H1 (cell line): ENCODE measurements around the gene CPTP. TPM values are rescaled to one million over a fixed set of nuclear protein-coding genes. Genes with fewer than 3 reads are reported as not detected.
A peak's percentile ranks its signal among the peaks of the same experiment; 100 is the strongest.

Experiments used
- CTCF ChIA-PET: fragments of 300-600 bp; sonication (Branson Sonifier 250); formaldehyde crosslinking; loops from one replicate; lab custom pipeline; 2021; ENCODE audit not compliant: partially characterized antibody; lab: Charles Lee
- POLR2A ChIA-PET: fragments of 300-600 bp; sonication (Branson Sonifier 250); formaldehyde crosslinking; loops from one replicate; lab custom pipeline; 2021; ENCODE audit warnings: inconsistent platforms; ENCODE audit not compliant: partially characterized antibody; lab: Charles Lee
- DNase-seq, 2 experiments: peaks; one replicate each; pipeline versions ENCODE4 v3.0.0 to v3.0.0-alpha.2; 2010 to 2022; ENCODE audit warnings: low spot score in 2 of 2, low read depth in 1 of 2, mixed read lengths in 1 of 2
- FAIRE-seq: peaks from 2 replicates; lab custom pipeline; 2011; peaks lifted over from hg19 to GRCh38; lab: Jason Lieb, UNC
- H2AFZ ChIP-seq: 2 replicates; pipeline ENCODE4 v1.8.1; 2012; ENCODE audit warnings: low read length, inconsistent platforms
- H2AK5ac ChIP-seq: 2 replicates; pipeline ENCODE4 v1.6.1; 2013; ENCODE audit warnings: low read depth, low read length
- H2BK120ac ChIP-seq: replicated peaks from 2 replicates; pipeline ENCODE3; 2013; ENCODE audit warnings: low read depth, low read length, inconsistent platforms
- H2BK12ac ChIP-seq: 2 replicates; pipeline ENCODE4 v1.6.1; 2013; ENCODE audit warnings: low read depth, low read length
- H2BK15ac ChIP-seq: 2 replicates; pipeline ENCODE4 v1.6.1; 2013; ENCODE audit warnings: low read length
- H2BK20ac ChIP-seq: 2 replicates; pipeline ENCODE4 v1.6.1; 2013; ENCODE audit warnings: low read length
- H2BK5ac ChIP-seq: 2 replicates; pipeline ENCODE4 v1.6.1; 2013; ENCODE audit warnings: low read depth, low read length
- H3K14ac ChIP-seq: 2 replicates; pipeline ENCODE4 v1.6.1; 2013; ENCODE audit warnings: inconsistent platforms; ENCODE audit not compliant: insufficient read length
- H3K18ac ChIP-seq: 2 replicates; pipeline ENCODE4 v1.6.1; 2013; ENCODE audit warnings: low read length; ENCODE audit errors: extremely low read depth
- H3K23ac ChIP-seq: 2 replicates; pipeline ENCODE4 v1.6.1; 2013; ENCODE audit warnings: inconsistent platforms; ENCODE audit not compliant: insufficient read length
- H3K23me2 ChIP-seq: 2 replicates; pipeline ENCODE4 v1.6.1; 2013; ENCODE audit warnings: low read depth, low read length
- H3K27ac ChIP-seq: 2 replicates; pipeline ENCODE4 v1.6.1; 2011; ENCODE audit warnings: low read depth, low read length, inconsistent platforms
- H3K27me3 ChIP-seq, 4 experiments: replicated peaks in 1 of 4; 1 replicate in 1 of 4; 2 replicates in 3 of 4; pipeline versions ENCODE4 v1.6.1 to v1.8.1; 2011 to 2013; ENCODE audit warnings: low read length in 3 of 4, mild to moderate bottlenecking in 3 of 4, inconsistent platforms in 2 of 4, mixed read lengths in 2 of 4, moderate library complexity in 1 of 4; ENCODE audit not compliant: control insufficient read depth in 3 of 4, insufficient read depth in 3 of 4; ENCODE audit errors: extremely low read depth in 1 of 4
- H3K36me3 ChIP-seq, 4 experiments: 2 replicates each; pipeline versions ENCODE4 v1.6.1 to v1.8.1; 2011 to 2013; ENCODE audit warnings: mild to moderate bottlenecking in 4 of 4, low read length in 3 of 4, moderate library complexity in 2 of 4, control low read depth in 1 of 4, inconsistent platforms in 1 of 4; ENCODE audit not compliant: insufficient read depth in 4 of 4, control insufficient read depth in 2 of 4
- H3K4ac ChIP-seq: replicated peaks from 2 replicates; pipeline ENCODE3; 2013; ENCODE audit warnings: low read length, low read depth, mixed read lengths, inconsistent platforms; ENCODE audit not compliant: insufficient read length
- H3K4me1 ChIP-seq, 4 experiments: replicated peaks in 1 of 4; 1 replicate in 1 of 4; 2 replicates in 3 of 4; pipeline versions ENCODE4 v1.6.1 to v1.8.1; 2011 to 2013; ENCODE audit warnings: low read length in 3 of 4, inconsistent platforms in 2 of 4, mixed read lengths in 1 of 4; ENCODE audit not compliant: insufficient read depth in 4 of 4, control insufficient read depth in 3 of 4
- H3K4me2 ChIP-seq, 2 experiments: 2 replicates each; pipeline versions ENCODE4 v1.6.1 to v1.8.1; 2011 to 2013; ENCODE audit warnings: low read depth in 2 of 2, low read length in 2 of 2, control low read depth in 1 of 2, inconsistent platforms in 1 of 2, mild to moderate bottlenecking in 1 of 2; ENCODE audit not compliant: insufficient read depth in 1 of 2
- H3K4me3 ChIP-seq, 4 experiments: fragments of 200-600, 300-600 bp in 1 of 4; sonication (generic), shearing (Covaris generic), sonication (Bioruptor Twin) in 1 of 4; 2 replicates each; pipeline versions ENCODE4 v1.5.1 to v1.8.1; 2011 to 2016; ENCODE audit warnings: low read length in 4 of 4, low read depth in 3 of 4, control low read depth in 2 of 4, inconsistent platforms in 2 of 4, mild to moderate bottlenecking in 2 of 4, mixed read lengths in 1 of 4, moderate library complexity in 1 of 4; ENCODE audit not compliant: insufficient read depth in 2 of 4; ENCODE audit errors: extremely low read depth in 1 of 4
- H3K56ac ChIP-seq: replicated peaks from 2 replicates; pipeline ENCODE3; 2013; ENCODE audit warnings: low read depth, mild to moderate bottlenecking, mixed read lengths, low read length, inconsistent platforms; ENCODE audit not compliant: insufficient read length
- H3K79me1 ChIP-seq: 2 replicates; pipeline ENCODE4 v1.6.1; 2013; ENCODE audit warnings: low read depth, low read length, control low read depth
- H3K79me2 ChIP-seq, 2 experiments: 2 replicates each; pipeline versions ENCODE4 v1.6.1 to v1.8.1; 2012 to 2013; ENCODE audit warnings: low read length in 2 of 2, mild to moderate bottlenecking in 2 of 2, inconsistent platforms in 1 of 2; ENCODE audit not compliant: insufficient read depth in 2 of 2, control insufficient read depth in 1 of 2
- H3K9ac ChIP-seq, 4 experiments: replicated peaks in 1 of 4; 1 replicate in 1 of 4; 2 replicates in 3 of 4; pipeline versions ENCODE4 v1.6.1 to v1.8.1; 2011 to 2013; ENCODE audit warnings: low read depth in 3 of 4, low read length in 3 of 4, control low read depth in 2 of 4, mild to moderate bottlenecking in 2 of 4, moderate library complexity in 2 of 4, inconsistent platforms in 1 of 4; ENCODE audit errors: extremely low read depth in 1 of 4
- H3K9me3 ChIP-seq, 2 experiments: 2 replicates each; pipeline versions ENCODE4 v1.6.1 to v1.8.1; 2012 to 2013; ENCODE audit warnings: mild to moderate bottlenecking in 2 of 2, moderate library complexity in 2 of 2, control low read depth in 1 of 2, inconsistent platforms in 1 of 2, low read depth in 1 of 2, low read length in 1 of 2, mixed read lengths in 1 of 2; ENCODE audit not compliant: insufficient read depth in 2 of 2
- H4K20me1 ChIP-seq, 2 experiments: replicated peaks in 1 of 2; 2 replicates each; pipeline versions ENCODE3 to v1.8.1; 2011 to 2013; ENCODE audit warnings: inconsistent platforms in 2 of 2, low read length in 2 of 2, mild to moderate bottlenecking in 1 of 2; ENCODE audit not compliant: insufficient read depth in 2 of 2, control insufficient read depth in 1 of 2
- H4K5ac ChIP-seq: 2 replicates; pipeline ENCODE4 v1.6.1; 2013; ENCODE audit warnings: low read length, low read depth, mixed read lengths, inconsistent platforms; ENCODE audit not compliant: insufficient read length
- H4K8ac ChIP-seq: 2 replicates; pipeline ENCODE4 v1.8.0; 2013; ENCODE audit warnings: mild to moderate bottlenecking, moderate library complexity, low read length, inconsistent platforms; ENCODE audit not compliant: insufficient read depth; ENCODE audit errors: extremely low read depth
- H4K91ac ChIP-seq: replicated peaks from 2 replicates; pipeline ENCODE3; 2013; ENCODE audit warnings: low read length, mixed read lengths, inconsistent platforms; ENCODE audit not compliant: insufficient read length
- BCL11A ChIP-seq, 2 experiments: IDR thresholded peaks; one replicate each; pipeline ENCODE4 v1.6.1; 2011; ENCODE audit warnings: low read depth in 2 of 2, low read length in 2 of 2, mild to moderate bottlenecking in 2 of 2
- MAFK ChIP-seq: IDR thresholded peaks from 2 replicates; pipeline ENCODE4 v1.6.1; 2012; ENCODE audit warnings: low read depth, mild to moderate bottlenecking, improper control_type of control experiment, low read length
- NANOG ChIP-seq: IDR thresholded peaks from 2 replicates; pipeline ENCODE4 v1.6.1; 2011; ENCODE audit warnings: low read length, low read depth, mild to moderate bottlenecking, inconsistent platforms; ENCODE audit not compliant: insufficient read depth, poor library complexity, severe bottlenecking
- TBP ChIP-seq: IDR thresholded peaks from 2 replicates; pipeline ENCODE4 v1.6.1; 2011; ENCODE audit warnings: low read depth, low read length, improper control_type of control experiment
- YY1 ChIP-seq: IDR thresholded peaks from 2 replicates; pipeline ENCODE4 v1.6.1; 2011; ENCODE audit warnings: low read depth, mild to moderate bottlenecking, low read length
- WGBS, 2 experiments: shearing (Covaris generic) in 1 of 2; methylation state at CpG; one replicate each; pipeline versions ENCODE4 v1.1.6 to v1.1.7; 2013 to 2015; ENCODE audit warnings: low lambda C conversion rate in 2 of 2, mixed read lengths in 2 of 2, inconsistent platforms in 1 of 2, low coverage in 1 of 2, missing lambda C conversion rate in 1 of 2; ENCODE audit not compliant: insufficient replicate concordance in 2 of 2, insufficient coverage in 1 of 2, insufficient read length in 1 of 2; ENCODE audit errors: extremely low coverage in 1 of 2, missing lambda C conversion rate in 1 of 2; 5-methylcytosine and 5-hydroxymethylcytosine counted together
- polyA plus RNA-seq, 7 experiments: library from polyadenylated mRNA; depleted of rRNA in 3 of 7; stranded (reverse) in 5 of 7; unstranded in 2 of 7; fragments of >200 nt in 5 of 7; fragments of 200-250 nt in 2 of 7; gene quantifications; 1 replicate in 5 of 7; 2 replicates in 1 of 7; 4 replicates in 1 of 7; pipeline versions ENCODE4 v1.2.1 to v1.2.3, GENCODE V29; 2011 to 2013; ENCODE audit warnings: missing spikeins in 2 of 7, mixed read lengths in 2 of 7
- total RNA-seq: library from RNA; stranded (reverse); fragmentation: NEBNext Ultra II Directional; extraction: Animal tissue kit (Norgen Biotek cat#: 25700); gene quantifications from 2 replicates; pipeline ENCODE4 v1.2.1, GENCODE V29; 2021

Gene CPTP
- total and polyA plus RNA-seq, 2 of the 8 experiments (the other 6 are each of a cell fraction or from before 2014, with no cell fraction given) = 8.1 to 10.6 TPM

DNA sequence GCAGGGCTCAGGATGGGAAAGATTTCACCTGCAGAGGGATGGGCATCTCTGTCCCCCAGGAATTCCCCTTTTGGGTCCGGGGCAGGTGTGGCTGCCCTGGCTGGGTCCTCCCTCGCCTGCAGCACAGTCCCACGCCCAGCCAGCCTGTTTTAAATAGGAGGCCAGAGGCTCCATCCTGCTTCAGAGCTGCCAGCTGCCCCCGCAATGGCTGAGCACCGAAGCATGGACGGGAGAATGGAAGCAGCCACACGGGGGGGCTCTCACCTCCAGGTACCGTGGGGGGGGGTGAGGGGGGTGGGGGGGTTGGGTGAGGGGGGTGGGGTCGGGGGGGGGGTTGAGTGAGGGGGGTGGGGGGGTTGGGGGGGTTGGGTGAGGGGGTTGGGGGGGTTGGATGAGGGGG is 40.8 kb upstream of the CPTP start:
- Histone ChIP-seq H2BK5ac (no peak overlapping the region), H3K4me2 (no peak overlapping the region), H3K36me3 (no peaks in the 10 kb centered on the region), H3K23ac (no peak overlapping the region), H3K14ac (no peak overlapping the region), H2BK12ac (no peak overlapping the region), H3K56ac (no peak overlapping the region), H2BK20ac (no peak overlapping the region), H3K79me1 (no peaks in the 10 kb centered on the region), H3K79me2 (no peaks in the 10 kb centered on the region), H3K23me2 (no peaks in the 10 kb centered on the region), H3K4me1 (peaks cover 0 to 2% (median under 1%) of the 10 kb centered on the region in 4 experiments; a peak in 1 of 7 replicates), H3K9me3 (peaks cover 0 to 2% of the 10 kb centered on the region in 2 experiments; a peak in 1 of 4 replicates), H4K20me1 (no peaks in the 10 kb centered on the region), H3K4ac (no peak overlapping the region), H3K27me3 (no peaks in the 10 kb centered on the region), H4K8ac (no peak overlapping the region), H2AK5ac (no peak overlapping the region), H4K91ac (no peak overlapping the region), H4K5ac (no peak overlapping the region), H3K9ac (no peak overlapping the region; a peak in 1 of 7 replicates), H2BK120ac (no peak overlapping the region), H2BK15ac (no peak overlapping the region), H3K18ac (no peak overlapping the region), H2AFZ (no peak overlapping the region), H3K4me3 (no peak overlapping the region), H3K27ac (no peak overlapping the region)
- TF ChIP-seq MAFK (no peak), YY1 (0 out of 2 replicates have a peak, but pooled peaks have one; percentile 13), NANOG (no peak), TBP (no peak), BCL11A (IDR thresholded peaks at IDR 0.05; ENCODE audit: low read depth in 2 of 2, low read length in 2 of 2) (no peak)
- DNase-seq = peak in 1 of 2 experiments; percentile 49
- 72% methylated on average over 6 of the region's 9 CpGs; no CpG with 5 or more reads in 1 of the 2 experiments for WGBS, 2 experiments
- CTCF ChIA-PET = interaction anchor here (0.6 to 6.1 kb wide), 5 partner anchors 7 to 88 kb away, joined by 3 to 38 read pairs (median 3); no protein-coding TSS in a partner anchor
- no peak for FAIRE-seq
- POLR2A ChIA-PET = no interaction called here
